Fibroblast of mammary gland (primary cell): ENCODE results near the gene CD44.

Source experiments
- DNase-seq: peaks from one replicate; pipeline ENCODE4 v3.0.0-alpha.2; 2010; ENCODE audit warnings: low read depth
- H3K4me3 ChIP-seq: 2 replicates; pipeline ENCODE4 v1.5.1; 2011; ENCODE audit warnings: low read depth, mild to moderate bottlenecking, low read length, moderate library complexity; ENCODE audit not compliant: control insufficient read depth
- TF ChIP-seq, protein P1 (sequence below): conservative IDR thresholded peaks from 2 replicates; pipeline ENCODE4 v1.5.1; 2011; ENCODE audit warnings: low read depth, low read length, inconsistent platforms; ENCODE audit not compliant: control insufficient read depth, insufficient read depth

Gene CD44

DNA sequence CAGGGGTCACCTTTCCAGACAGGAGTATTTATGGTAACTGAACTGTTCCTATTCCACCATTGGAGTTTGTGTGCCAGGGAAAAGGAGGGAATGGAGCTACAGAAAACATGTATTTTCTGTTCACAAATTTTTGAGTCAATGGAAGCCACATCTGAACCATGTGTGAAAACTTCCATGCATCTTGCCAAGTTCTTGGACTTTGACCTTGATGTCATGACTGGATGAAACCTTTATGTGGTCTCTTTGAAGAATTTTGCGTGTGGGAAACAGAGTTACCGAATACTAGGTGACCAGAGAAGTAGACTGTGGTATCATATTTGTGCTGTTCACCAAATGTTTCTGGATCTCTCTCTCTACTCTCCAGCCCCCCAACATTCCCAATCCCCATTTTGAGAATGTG, 104.8 kb downstream of the CD44 start:
- no peak for DNase-seq
- TF ChIP-seq, protein P1, sequence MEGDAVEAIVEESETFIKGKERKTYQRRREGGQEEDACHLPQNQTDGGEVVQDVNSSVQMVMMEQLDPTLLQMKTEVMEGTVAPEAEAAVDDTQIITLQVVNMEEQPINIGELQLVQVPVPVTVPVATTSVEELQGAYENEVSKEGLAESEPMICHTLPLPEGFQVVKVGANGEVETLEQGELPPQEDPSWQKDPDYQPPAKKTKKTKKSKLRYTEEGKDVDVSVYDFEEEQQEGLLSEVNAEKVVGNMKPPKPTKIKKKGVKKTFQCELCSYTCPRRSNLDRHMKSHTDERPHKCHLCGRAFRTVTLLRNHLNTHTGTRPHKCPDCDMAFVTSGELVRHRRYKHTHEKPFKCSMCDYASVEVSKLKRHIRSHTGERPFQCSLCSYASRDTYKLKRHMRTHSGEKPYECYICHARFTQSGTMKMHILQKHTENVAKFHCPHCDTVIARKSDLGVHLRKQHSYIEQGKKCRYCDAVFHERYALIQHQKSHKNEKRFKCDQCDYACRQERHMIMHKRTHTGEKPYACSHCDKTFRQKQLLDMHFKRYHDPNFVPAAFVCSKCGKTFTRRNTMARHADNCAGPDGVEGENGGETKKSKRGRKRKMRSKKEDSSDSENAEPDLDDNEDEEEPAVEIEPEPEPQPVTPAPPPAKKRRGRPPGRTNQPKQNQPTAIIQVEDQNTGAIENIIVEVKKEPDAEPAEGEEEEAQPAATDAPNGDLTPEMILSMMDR: no peak

DNA sequence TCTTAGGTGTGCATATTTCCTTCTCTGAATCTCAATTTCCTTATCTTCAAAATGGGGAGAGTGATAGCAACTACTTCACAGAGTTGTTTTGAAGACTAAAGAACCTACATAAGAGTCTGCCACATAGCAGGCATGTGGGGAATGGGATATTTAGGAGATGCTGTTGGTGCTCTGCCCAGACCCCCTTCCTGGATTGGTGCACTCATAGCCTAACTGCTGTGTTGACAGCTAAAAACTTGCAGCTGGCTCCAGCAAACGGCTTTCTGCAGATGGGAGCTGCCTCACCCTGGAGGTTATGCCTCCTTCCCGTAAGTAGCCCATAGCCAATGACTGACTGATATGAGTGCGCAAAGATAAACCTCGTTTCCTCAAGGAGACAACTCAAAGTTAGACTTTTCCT, 106.1 kb downstream of the CD44 start:
- DNase-seq: no peak
- TF ChIP-seq, protein P1: no peak
- H3K4me3 ChIP-seq: no peak overlapping the region

More for the DNA sequence above, 104.8 kb downstream of the CD44 start:
- H3K4me3 ChIP-seq: no peak overlapping the region

DNA sequence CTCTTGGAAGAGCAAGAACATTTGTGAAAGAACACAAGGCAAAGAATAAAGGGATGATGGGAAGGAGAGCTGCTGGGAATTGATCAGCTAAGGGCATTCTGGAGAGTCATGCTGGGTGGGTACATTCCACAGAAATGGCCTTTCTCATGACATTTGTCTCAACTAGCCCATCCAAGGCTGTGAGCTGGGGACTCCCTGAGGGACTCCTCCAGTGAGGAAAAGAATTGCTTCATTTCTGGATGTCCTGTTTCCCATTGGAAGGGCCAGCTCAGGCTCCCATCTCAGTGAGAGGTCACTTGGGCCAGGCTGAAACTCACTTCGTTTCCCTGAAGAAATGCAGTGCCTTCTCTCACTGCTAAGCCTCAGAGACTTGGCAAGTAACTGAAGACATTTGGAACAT, 106.8 kb downstream of the CD44 start:
- TF ChIP-seq, protein P1: no peak
- DNase-seq: no peak
- H3K4me3 ChIP-seq: no peak overlapping the region

DNA sequence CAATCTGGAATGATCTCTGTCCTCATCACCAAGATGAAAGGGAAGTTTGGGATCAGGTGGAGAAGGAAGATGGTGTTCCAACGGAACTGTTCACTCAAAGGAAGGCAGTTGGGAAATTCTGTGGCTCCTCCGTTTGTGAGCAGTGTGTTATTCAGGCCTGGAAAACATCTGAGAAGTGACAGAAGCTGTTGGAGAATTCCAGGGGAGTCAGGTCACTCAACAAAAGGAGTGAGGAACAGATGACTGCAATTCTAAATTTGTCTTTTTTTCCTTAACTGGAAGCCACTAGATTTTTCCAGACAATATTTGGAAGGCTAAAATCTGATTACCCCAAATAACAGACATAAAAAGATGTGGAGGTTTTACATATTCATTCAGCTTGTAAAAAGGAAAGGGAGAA, 107.8 kb downstream of the CD44 start:
- peak; percentile 54 for DNase-seq
- no peak overlapping the region for H3K4me3 ChIP-seq
- TF ChIP-seq, protein P1: no peak

DNA sequence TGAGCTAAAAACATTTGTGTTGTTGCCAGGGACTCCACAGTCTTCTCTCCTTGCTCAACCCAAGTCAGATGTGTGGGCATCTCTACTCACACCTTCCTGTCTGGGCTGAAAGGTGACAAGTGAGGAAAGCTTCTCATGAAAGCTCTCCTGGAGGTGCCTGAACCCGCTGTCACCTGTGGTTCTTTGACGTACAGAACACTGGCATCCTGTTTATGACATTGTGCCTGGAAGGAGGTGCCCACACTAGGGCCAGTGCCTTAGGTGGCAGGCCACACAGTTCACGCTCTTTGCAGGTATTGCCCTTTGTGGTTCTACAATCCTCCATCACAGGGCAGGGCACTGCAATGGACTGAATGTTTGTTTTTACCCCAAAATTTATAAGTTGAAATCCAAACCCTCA, 108.5 kb downstream of the CD44 start:
- TF ChIP-seq, protein P1: no peak
- DNase-seq: no peak
- no peak overlapping the region for H3K4me3 ChIP-seq

DNA sequence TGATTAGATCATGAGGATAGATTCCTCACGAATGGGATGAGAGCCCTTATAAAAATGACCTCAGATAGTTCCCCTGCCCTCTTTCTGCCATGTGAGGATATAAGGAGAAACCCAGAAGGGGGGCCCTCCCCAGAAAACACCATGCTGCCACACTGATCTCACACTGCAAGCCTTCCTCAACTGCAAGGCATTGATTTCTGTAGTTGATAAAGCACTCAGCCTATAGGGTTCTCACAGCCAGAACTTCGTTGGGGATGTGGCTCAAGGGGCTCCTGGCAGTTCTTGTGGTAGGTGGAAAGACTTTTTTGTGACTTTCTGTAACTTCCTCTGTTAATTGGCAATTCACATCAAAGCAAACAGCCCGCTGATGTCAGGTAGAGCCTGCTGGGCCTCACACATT, 108.9 kb downstream of the CD44 start:
- no peak for DNase-seq
- H3K4me3 ChIP-seq: no peak overlapping the region
- TF ChIP-seq, protein P1: no peak
